ENCODE measurements around the gene ATAD3A. TPM values are rescaled to one million over a fixed set of nuclear protein-coding genes. Genes with fewer than 3 reads are reported as not detected.

ATAD3A gene
- total RNA-seq, 1 experiment from 2014 or later = 57.5 TPM

DNA sequence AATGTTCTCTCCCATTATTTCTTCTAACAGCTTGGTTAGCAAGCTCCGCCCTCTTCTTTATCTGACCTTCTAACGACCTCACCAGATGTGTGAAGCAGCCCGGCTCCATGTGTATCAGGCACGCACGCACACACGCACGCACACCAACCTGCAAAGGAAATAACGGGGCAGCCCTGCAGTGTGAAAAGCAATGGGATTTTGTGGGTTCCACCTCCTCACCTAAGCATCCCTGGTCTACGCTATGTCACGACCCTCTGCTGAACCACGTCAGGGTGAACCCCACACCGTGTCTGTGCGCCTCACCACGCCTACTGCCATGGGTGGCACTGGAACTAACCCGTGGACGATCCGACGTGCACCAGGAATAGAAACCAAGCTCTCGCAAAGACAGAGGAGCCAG, 52.3 kb downstream of the ATAD3A start:
- peaks cover 10% of the 10 kb centered on the region for H3K36me3 ChIP-seq (ENCODE audit: control insufficient read depth, insufficient read depth, low read length)
- POLR2A ChIA-PET = interaction anchor here (0.6 kb wide), 1 partner anchor 66 kb away, joined by 6 read pairs; no protein-coding TSS in a partner anchor
- ATAC-seq (no peak), DNase-seq (ENCODE audit: low read depth, low spot score) (no peak)
- H3K27me3 ChIP-seq (ENCODE audit: control insufficient read depth, insufficient read depth, low read length) = no peaks in the 10 kb centered on the region
- H3K9me3 ChIP-seq (ENCODE audit: control insufficient read depth, insufficient read depth, low read depth, low read length) = no peaks in the 10 kb centered on the region
- H3K4me3 ChIP-seq (ENCODE audit: low read depth in 2 of 2, low read length in 2 of 2) = no peak overlapping the region
- H3K4me1 ChIP-seq (ENCODE audit: control insufficient read depth, insufficient read depth, low read length) = peaks cover under 1% of the 10 kb centered on the region; the same call in 1 of the 2 replicates
- TSS peak; percentile 5 for BruUV-seq (replicated peaks)
- CTCF ChIA-PET = no interaction called here
- in situ Hi-C loops (cut with HindIII; ENCODE audit: low pct_unique_long_range_greater_than_20kb, low sequenced_read_pairs) = no loop called here
- intact Hi-C loops (cut with micrococcal nuclease; ENCODE audit: unreplicated experiment) = no loop called here
- H3K27ac ChIP-seq (ENCODE audit: low read length) = no peak overlapping the region
- TF ChIP-seq TCF7L2 (IDR thresholded peaks at IDR 0.05; ENCODE audit: low read depth, low read length) (no peak), POLR2AphosphoS5 (IDR thresholded peaks at IDR 0.05; ENCODE audit: low read depth, low read length) (no peak), SIN3A (IDR thresholded peaks at IDR 0.05; ENCODE audit: borderline replicate concordance, insufficient read depth, low read depth, low read length) (no peak)
- TF ChIP-seq, protein P1, sequence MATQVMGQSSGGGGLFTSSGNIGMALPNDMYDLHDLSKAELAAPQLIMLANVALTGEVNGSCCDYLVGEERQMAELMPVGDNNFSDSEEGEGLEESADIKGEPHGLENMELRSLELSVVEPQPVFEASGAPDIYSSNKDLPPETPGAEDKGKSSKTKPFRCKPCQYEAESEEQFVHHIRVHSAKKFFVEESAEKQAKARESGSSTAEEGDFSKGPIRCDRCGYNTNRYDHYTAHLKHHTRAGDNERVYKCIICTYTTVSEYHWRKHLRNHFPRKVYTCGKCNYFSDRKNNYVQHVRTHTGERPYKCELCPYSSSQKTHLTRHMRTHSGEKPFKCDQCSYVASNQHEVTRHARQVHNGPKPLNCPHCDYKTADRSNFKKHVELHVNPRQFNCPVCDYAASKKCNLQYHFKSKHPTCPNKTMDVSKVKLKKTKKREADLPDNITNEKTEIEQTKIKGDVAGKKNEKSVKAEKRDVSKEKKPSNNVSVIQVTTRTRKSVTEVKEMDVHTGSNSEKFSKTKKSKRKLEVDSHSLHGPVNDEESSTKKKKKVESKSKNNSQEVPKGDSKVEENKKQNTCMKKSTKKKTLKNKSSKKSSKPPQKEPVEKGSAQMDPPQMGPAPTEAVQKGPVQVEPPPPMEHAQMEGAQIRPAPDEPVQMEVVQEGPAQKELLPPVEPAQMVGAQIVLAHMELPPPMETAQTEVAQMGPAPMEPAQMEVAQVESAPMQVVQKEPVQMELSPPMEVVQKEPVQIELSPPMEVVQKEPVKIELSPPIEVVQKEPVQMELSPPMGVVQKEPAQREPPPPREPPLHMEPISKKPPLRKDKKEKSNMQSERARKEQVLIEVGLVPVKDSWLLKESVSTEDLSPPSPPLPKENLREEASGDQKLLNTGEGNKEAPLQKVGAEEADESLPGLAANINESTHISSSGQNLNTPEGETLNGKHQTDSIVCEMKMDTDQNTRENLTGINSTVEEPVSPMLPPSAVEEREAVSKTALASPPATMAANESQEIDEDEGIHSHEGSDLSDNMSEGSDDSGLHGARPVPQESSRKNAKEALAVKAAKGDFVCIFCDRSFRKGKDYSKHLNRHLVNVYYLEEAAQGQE (IDR thresholded peaks at IDR 0.05; ENCODE audit: insufficient read depth in 1 of 2, low read depth in 2 of 2, low read length in 1 of 2) = no peak
- TF ChIP-seq, protein P2, sequence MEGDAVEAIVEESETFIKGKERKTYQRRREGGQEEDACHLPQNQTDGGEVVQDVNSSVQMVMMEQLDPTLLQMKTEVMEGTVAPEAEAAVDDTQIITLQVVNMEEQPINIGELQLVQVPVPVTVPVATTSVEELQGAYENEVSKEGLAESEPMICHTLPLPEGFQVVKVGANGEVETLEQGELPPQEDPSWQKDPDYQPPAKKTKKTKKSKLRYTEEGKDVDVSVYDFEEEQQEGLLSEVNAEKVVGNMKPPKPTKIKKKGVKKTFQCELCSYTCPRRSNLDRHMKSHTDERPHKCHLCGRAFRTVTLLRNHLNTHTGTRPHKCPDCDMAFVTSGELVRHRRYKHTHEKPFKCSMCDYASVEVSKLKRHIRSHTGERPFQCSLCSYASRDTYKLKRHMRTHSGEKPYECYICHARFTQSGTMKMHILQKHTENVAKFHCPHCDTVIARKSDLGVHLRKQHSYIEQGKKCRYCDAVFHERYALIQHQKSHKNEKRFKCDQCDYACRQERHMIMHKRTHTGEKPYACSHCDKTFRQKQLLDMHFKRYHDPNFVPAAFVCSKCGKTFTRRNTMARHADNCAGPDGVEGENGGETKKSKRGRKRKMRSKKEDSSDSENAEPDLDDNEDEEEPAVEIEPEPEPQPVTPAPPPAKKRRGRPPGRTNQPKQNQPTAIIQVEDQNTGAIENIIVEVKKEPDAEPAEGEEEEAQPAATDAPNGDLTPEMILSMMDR (IDR thresholded peaks at IDR 0.05) = no peak

DNA sequence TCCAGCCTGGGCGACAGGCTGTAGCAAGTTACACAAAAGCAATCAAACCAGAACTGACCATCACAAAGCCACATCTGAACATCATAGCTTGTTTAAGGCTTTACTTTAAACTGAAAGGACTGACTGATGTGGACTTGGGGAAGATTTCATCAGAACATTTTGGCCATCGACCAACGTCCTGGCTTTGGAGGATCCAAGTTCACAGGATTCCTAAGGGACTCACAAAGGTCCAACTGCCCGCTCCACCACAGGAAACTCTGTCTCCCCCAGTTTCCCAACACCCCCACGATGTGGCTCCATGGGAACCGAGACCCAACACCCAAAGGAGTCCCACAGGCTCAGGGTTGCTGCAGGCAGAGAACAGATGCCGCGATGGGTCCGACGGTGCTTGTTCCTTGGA, 53.4 kb downstream of the ATAD3A start:
- TF ChIP-seq, protein P1 (IDR thresholded peaks at IDR 0.05; ENCODE audit: insufficient read depth in 1 of 2, low read depth in 2 of 2, low read length in 1 of 2) = no peak
- in situ Hi-C loops (cut with HindIII; ENCODE audit: low pct_unique_long_range_greater_than_20kb, low sequenced_read_pairs) (no loop called here), intact Hi-C loops (cut with micrococcal nuclease; ENCODE audit: unreplicated experiment) (no loop called here)
- DNase-seq (ENCODE audit: low read depth, low spot score) (no peak), ATAC-seq (no peak)
- POLR2A ChIA-PET = no interaction called here
- no peaks in the 10 kb centered on the region for H3K9me3 ChIP-seq (ENCODE audit: control insufficient read depth, insufficient read depth, low read depth, low read length)
- no peaks in the 10 kb centered on the region for H3K27me3 ChIP-seq (ENCODE audit: control insufficient read depth, insufficient read depth, low read length)
- no peak overlapping the region for H3K4me3 ChIP-seq (ENCODE audit: low read depth in 2 of 2, low read length in 2 of 2)
- CTCF ChIA-PET = no interaction called here
- H3K36me3 ChIP-seq (ENCODE audit: control insufficient read depth, insufficient read depth, low read length) = peaks cover 11% of the 10 kb centered on the region
- H3K27ac ChIP-seq (ENCODE audit: low read length) = peak overlapping the region; percentile 31; the same call in 1 of the 2 replicates
- no TSS peak for BruUV-seq (replicated peaks)
- H3K4me1 ChIP-seq (ENCODE audit: control insufficient read depth, insufficient read depth, low read length) = peaks cover 9% of the 10 kb centered on the region
